Heart left ventricle (tissue), 16 donors: ENCODE measurements around the gene CHTF8. TPM values are rescaled to one million over a fixed set of nuclear protein-coding genes. Genes with fewer than 3 reads are reported as not detected.
A peak's percentile ranks its signal among the peaks of the same experiment; 100 is the strongest.

ENCODE experiments used
- ATAC-seq, 4 donors: fragments of 200-7000 bp; cut with Tn5 transposase; one replicate each; pipeline ENCODE4 v1.9.1; 2020 to 2022; ENCODE audit warnings: moderate library complexity in 4 of 4, mild to moderate bottlenecking in 3 of 4, moderate number of reproducible peaks in 1 of 4
- DNase-seq, 5 donors: peaks; one replicate each; pipeline ENCODE4 v3.0.0-alpha.2; 2020
- H3K27ac ChIP-seq, 12 donors: fragments of 200-600 bp; sonication (generic) in 4 of 12; one replicate each; pipeline versions ENCODE4 v1.5.0 to v1.8.0; 2016 to 2022; ENCODE audit warnings: mild to moderate bottlenecking in 2 of 12
- H3K27me3 ChIP-seq, 9 donors: fragments of 200-600 bp; sonication (generic) in 2 of 9; one replicate each; pipeline versions ENCODE4 v1.5.1 to v1.8.0; 2016 to 2022; ENCODE audit warnings: mild to moderate bottlenecking in 3 of 9
- H3K36me3 ChIP-seq, 9 donors: fragments of 200-600 bp; sonication (generic) in 2 of 9; one replicate each; pipeline versions ENCODE4 v1.5.0 to v1.8.0; 2018 to 2022; ENCODE audit warnings: mild to moderate bottlenecking in 2 of 9
- H3K4me1 ChIP-seq, 12 donors: fragments of 200-600 bp; sonication (generic) in 4 of 12; one replicate each; pipeline versions ENCODE4 v1.5.0 to v1.8.0; 2016 to 2022; ENCODE audit warnings: mild to moderate bottlenecking in 3 of 12
- H3K4me3 ChIP-seq, 12 donors: fragments of 200-600 bp; sonication (generic) in 4 of 12; one replicate each; pipeline versions ENCODE4 v1.5.0 to v1.8.0; 2017 to 2022; ENCODE audit warnings: mild to moderate bottlenecking in 9 of 12, moderate library complexity in 4 of 12
- H3K9me3 ChIP-seq, 12 donors: fragments of 200-600 bp; sonication (generic) in 4 of 12; one replicate each; pipeline versions ENCODE4 v1.5.0 to v1.8.0; 2016 to 2022; ENCODE audit warnings: mild to moderate bottlenecking in 1 of 12
- POLR2A ChIP-seq, 2 donors: fragments of 450-650 bp; IDR thresholded peaks; one replicate each; pipeline ENCODE4 v1.6.1; 2017; ENCODE audit warnings: antibody characterized with exemption in 2 of 2, mild to moderate bottlenecking in 2 of 2, moderate library complexity in 2 of 2
- WGBS, 4 donors: extraction: QIAGEN DNeasy Blood & Tissue Kit in 2 of 4; methylation state at CpG; one replicate each; pipeline versions ENCODE4 v1.1.5 to v1.1.7; 2013 to 2018; 5-methylcytosine and 5-hydroxymethylcytosine counted together
- intact Hi-C, 10 donors: fragments of 100-400 bp; cut with DNase I; formaldehyde crosslinking; loops; one replicate each; pipeline versions ENCODE4 v1.11.1 to v1.14.2; 2022
- polyA plus RNA-seq, 2 donors: library from polyadenylated mRNA; stranded (reverse); fragments of 200-250 nt; gene quantifications; one replicate each; pipeline ENCODE4 v1.2.3, GENCODE V29; 2013
- total RNA-seq, 9 donors: library from RNA; depleted of rRNA in 2 of 9; stranded (reverse); fragments of >200 nt in 2 of 9; fragmentation: NEBNext Ultra II Directional in 3 of 9; extraction: Animal tissue kit (Norgen Biotek cat#: 25700) in 3 of 9; gene quantifications; one replicate each; pipeline versions ENCODE4 v1.1.0 to v1.2.4, GENCODE V29; 2016 to 2023
- TF ChIP-seq, protein P1 (sequence below), 12 donors: fragments of 200-600 bp; sonication (generic) in 4 of 12; IDR thresholded peaks; one replicate each; pipeline versions ENCODE4 v1.5.0 to v1.8.0; 2018 to 2022; ENCODE audit warnings: antibody characterized with exemption in 12 of 12, mild to moderate bottlenecking in 5 of 12
- donor health status: ischemic (EF 13 %, LVEDD 7.1; RV severe dilation, severe dysfunction).
- donor health status: healthy with polysubstance abuse.
- donor health status: DM: no; HTN: yes; CAD: no.
- donor health status: DM: no; HTN: no; CAD: no.
- donor health status: ischemic (EF 25% LVEDD 6.9; RV normal size, moderate dysfunction).
- donor health status: ischemic (EF 25% LVEDD 5.7; RV mildly dilated, moderate dysfunction).
- donor health status: healthy.
- donor health status: DM: yes; HTN: yes; CAD: no.
- donor health status: ischemic (EF 35%, LVEDD 5.7; RV mildly dilated, moderate dysfunction).
- donor health status: nonischemic (EF 11% LVEDD 7.7; RV severe dilation, severe dysfunction).
- donor health status: DM: yes; HTN: yes; CAD: no.
- donor health status: PGD.
- donor health status: ischemic (EF 29% LVEDD 5.4; RV normal size, mild dysfunction).
- donor health status: nonischemic (EF 23%, LVEDD 6.1; RV moderate dilation, normal function).

Gene CHTF8
- total and polyA plus RNA-seq, 11 donors = 18.7 to 79.7 (median 53.2) TPM

DNA sequence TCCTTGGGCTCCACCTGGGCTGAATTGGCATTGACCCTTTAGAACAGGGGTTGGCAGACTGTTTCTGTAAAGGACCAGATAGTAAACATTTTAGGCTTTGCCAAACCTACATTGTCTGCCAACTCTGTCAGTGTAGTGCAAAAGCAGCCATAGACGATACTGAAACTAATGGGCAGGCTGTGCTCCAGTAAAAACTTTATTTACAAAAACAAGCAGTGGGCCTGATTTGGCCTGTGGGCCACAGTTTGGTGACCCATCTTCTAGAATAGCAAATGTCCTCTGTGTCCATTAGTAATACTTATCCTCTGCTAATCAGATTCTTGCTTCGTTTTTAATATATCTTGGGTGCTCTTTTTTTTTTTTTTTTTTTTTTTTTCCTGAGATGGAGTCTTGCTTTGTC, 6.2 kb upstream of the CHTF8 start:
- TF ChIP-seq, protein P1, sequence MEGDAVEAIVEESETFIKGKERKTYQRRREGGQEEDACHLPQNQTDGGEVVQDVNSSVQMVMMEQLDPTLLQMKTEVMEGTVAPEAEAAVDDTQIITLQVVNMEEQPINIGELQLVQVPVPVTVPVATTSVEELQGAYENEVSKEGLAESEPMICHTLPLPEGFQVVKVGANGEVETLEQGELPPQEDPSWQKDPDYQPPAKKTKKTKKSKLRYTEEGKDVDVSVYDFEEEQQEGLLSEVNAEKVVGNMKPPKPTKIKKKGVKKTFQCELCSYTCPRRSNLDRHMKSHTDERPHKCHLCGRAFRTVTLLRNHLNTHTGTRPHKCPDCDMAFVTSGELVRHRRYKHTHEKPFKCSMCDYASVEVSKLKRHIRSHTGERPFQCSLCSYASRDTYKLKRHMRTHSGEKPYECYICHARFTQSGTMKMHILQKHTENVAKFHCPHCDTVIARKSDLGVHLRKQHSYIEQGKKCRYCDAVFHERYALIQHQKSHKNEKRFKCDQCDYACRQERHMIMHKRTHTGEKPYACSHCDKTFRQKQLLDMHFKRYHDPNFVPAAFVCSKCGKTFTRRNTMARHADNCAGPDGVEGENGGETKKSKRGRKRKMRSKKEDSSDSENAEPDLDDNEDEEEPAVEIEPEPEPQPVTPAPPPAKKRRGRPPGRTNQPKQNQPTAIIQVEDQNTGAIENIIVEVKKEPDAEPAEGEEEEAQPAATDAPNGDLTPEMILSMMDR (IDR thresholded peaks at IDR 0.05) = no peak
- TF ChIP-seq POLR2A (IDR thresholded peaks at IDR 0.05) = no peak
- WGBS, 4 donors = 68 to 87% (median 86%) methylated on average over 2 of the region's 2 CpGs
- no peak for DNase-seq
- Histone ChIP-seq H3K27ac (no peak overlapping the region), H3K4me1 (peaks cover 0 to 7% (median 3%) of the 10 kb centered on the region in 12 donors), H3K4me3 (no peak overlapping the region), H3K9me3 (no peaks in the 10 kb centered on the region), H3K27me3 (no peaks in the 10 kb centered on the region), H3K36me3 (peaks cover 0 to 75% (median 69%) of the 10 kb centered on the region in 9 donors)
- intact Hi-C loops = loop anchor here in 1 of 10 donors (10.0 kb wide), 1 partner anchor 604 kb away; the partner anchor contains the start of gene ZFP90
- ATAC-seq = no peak

DNA sequence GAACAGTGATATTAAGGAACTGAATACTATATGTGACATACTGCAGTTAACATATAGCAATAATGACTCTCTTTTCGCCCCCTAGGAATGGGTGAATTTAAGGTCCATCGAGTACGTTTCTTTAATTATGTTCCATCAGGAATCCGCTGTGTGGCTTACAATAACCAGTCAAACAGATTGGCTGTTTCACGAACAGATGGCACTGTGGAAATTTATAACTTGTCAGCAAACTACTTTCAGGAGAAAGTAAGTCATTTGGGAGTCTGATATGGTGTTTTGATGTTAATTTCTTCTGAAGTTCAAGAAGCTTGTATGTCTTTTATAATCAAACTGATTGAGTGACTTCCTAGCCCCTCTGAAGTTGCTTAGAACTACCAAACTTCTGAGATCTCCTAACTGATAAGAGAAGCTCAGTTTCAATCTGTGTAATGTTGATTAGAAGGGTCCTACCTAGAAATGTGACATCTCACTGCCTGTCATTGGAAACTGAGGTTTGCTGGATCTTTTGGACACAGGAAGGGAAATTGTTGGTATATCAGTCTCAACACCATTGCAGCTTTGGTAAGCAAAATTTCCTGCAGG, 1.1 kb upstream of the CHTF8 start:
- no peak for TF ChIP-seq POLR2A (IDR thresholded peaks at IDR 0.05)
- TF ChIP-seq, protein P1 (IDR thresholded peaks at IDR 0.05) = no peak
- ATAC-seq (no peak), DNase-seq (no peak)
- H3K27me3 ChIP-seq = no peaks in the 10 kb centered on the region
- peaks cover 0 to 29% (median 21%) of the 10 kb centered on the region in 9 donors for H3K36me3 ChIP-seq
- intact Hi-C loops = loop anchor here in 1 of 10 donors (10.0 kb wide), 1 partner anchor 599 kb away; the partner anchor contains the start of gene ZFP90
- no peaks in the 10 kb centered on the region for H3K9me3 ChIP-seq
- peak overlapping the region in 1 of 12 donors; percentile 90 for H3K27ac ChIP-seq
- peak overlapping the region in 11 of 12 donors; percentile 77 to 99 (median 89) for H3K4me3 ChIP-seq
- peaks cover 0 to 33% (median 19%) of the 10 kb centered on the region in 12 donors for H3K4me1 ChIP-seq
- 40 to 61% (median 50%) methylated on average over 5 of the region's 5 CpGs for WGBS, 4 donors

GRCh38 chr16:69131839-69132423, 457 bp downstream of the CHTF8 start:
- Histone ChIP-seq H3K36me3 (peaks cover 0 to 23% (median 8%) of the 10 kb centered on the region in 9 donors), H3K4me3 (peak overlapping the region; percentile 77 to 99 (median 89)), H3K4me1 (peaks cover 0 to 36% (median 19%) of the 10 kb centered on the region in 12 donors), H3K27ac (peak overlapping the region; percentile 87 to 96 (median 92)), H3K9me3 (no peaks in the 10 kb centered on the region), H3K27me3 (no peaks in the 10 kb centered on the region)
- peak; percentile 82 to 89 (median 87) for DNase-seq
- TF ChIP-seq, protein P1 (IDR thresholded peaks at IDR 0.05) = no peak
- TF ChIP-seq POLR2A (IDR thresholded peaks at IDR 0.05) = no peak
- peak; percentile 74 to 87 (median 82) for ATAC-seq
- 0 to 2% (median 1%) methylated on average over 25 to 53 of the region's 53 CpGs for WGBS, 4 donors
- intact Hi-C loops = loop anchor here in 1 of 10 donors (10.0 kb wide), 1 partner anchor 597 kb away; the partner anchor contains the start of gene ZFP90
